Ovary (tissue), 9 donors: ENCODE results near the gene KLHL42. TPM values are rescaled to one million over a fixed set of nuclear protein-coding genes. Genes with fewer than 3 reads are reported as not detected.

Experiments
- DNase-seq, 5 donors: peaks; one replicate each; pipeline ENCODE4 v3.0.0-alpha.2; 2019 to 2020
- H3K27ac ChIP-seq, 2 donors: fragments of 200-600 bp; one replicate each; pipeline versions ENCODE4 v1.5.1 to v1.8.0; 2019 to 2022
- H3K27me3 ChIP-seq: fragments of 200-600 bp; one replicate; pipeline ENCODE4 v1.8.0; 2022
- H3K36me3 ChIP-seq: fragments of 200-600 bp; sonication (generic); one replicate; pipeline ENCODE4 v1.5.1; 2019
- H3K4me1 ChIP-seq: one replicate; pipeline ENCODE4 v1.8.1; 2013; ENCODE audit warnings: mild to moderate bottlenecking, moderate library complexity; ENCODE audit not compliant: insufficient read depth
- H3K4me3 ChIP-seq: fragments of 200-600 bp; sonication (generic); one replicate; pipeline ENCODE4 v1.5.1; 2017
- H3K9me3 ChIP-seq, 2 donors: fragments of 200-600 bp in 1 of 2; sonication (generic) in 1 of 2; one replicate each; pipeline versions ENCODE4 v1.5.1 to v1.8.1; 2013 to 2019; ENCODE audit warnings: mild to moderate bottlenecking in 1 of 2, moderate library complexity in 1 of 2
- CTCF ChIP-seq, 3 donors: fragments of 450-650 bp in 2 of 3; fragments of 200-600 bp in 1 of 3; IDR thresholded peaks; one replicate each; pipeline versions ENCODE4 v1.5.1 to v1.8.0; 2016 to 2022; ENCODE audit warnings: antibody characterized with exemption in 3 of 3, mild to moderate bottlenecking in 1 of 3
- EP300 ChIP-seq: sonication (generic); formaldehyde crosslinking; IDR thresholded peaks from one replicate; pipeline ENCODE4 v1.6.1; 2017; ENCODE audit warnings: antibody characterized with exemption
- POLR2A ChIP-seq: fragments of 450-650 bp; IDR thresholded peaks from one replicate; pipeline ENCODE4 v1.6.1; 2017; ENCODE audit warnings: antibody characterized with exemption, mild to moderate bottlenecking, moderate library complexity
- WGBS, 3 donors: extraction: QIAGEN DNeasy Blood & Tissue Kit in 1 of 3; methylation state at CpG; one replicate each; pipeline versions ENCODE4 v1.1.5 to v1.1.7; 2013 to 2017; 5-methylcytosine and 5-hydroxymethylcytosine counted together
- intact Hi-C, 4 donors: fragments of 100-400 bp; cut with DNase I; formaldehyde crosslinking; loops; one replicate each; pipeline versions ENCODE4 v1.11.0 to v1.15.1; 2022 to 2023
- polyA plus RNA-seq, 2 donors: library from polyadenylated mRNA; stranded (reverse); fragments of 200-250 nt in 1 of 2; fragments of 350-450 nt in 1 of 2; fragmentation: Illumina TruSeq in 1 of 2; extraction: RNeasy Lipid Tissue Mini Kit (QIAGEN cat#74804) in 1 of 2; gene quantifications; one replicate each; pipeline ENCODE4 v1.2.3, GENCODE V29; 2013 to 2014
- total RNA-seq, 7 donors: library from RNA; depleted of rRNA in 2 of 7; stranded (reverse); fragments of >200 nt in 2 of 7; fragmentation: NEBNext Ultra II Directional in 3 of 7; extraction: Animal tissue kit (Norgen Biotek cat#: 25700) in 3 of 7; gene quantifications; one replicate each; pipeline versions ENCODE4 v1.1.0 to v1.2.4, GENCODE V29; 2016 to 2023
- donor health status: DM: no; HTN: no; CAD: no; lungs with moderate emphysema.
- donor health status: DM: no; HTN: no; CAD: no.
- donor health status: Bipolar disorder and iron deficiency.
- donor health status: DM: yes; HTN: yes; CAD: no.
- donor health status: DM: no; HTN: no; CAD: no.
- donor health status: DM: yes; HTN: yes; CAD: no.

Gene KLHL42
- total and polyA plus RNA-seq, 9 donors, result 7.0 to 28.4 (median 18.8) TPM

GRCh38 chr12:27802936-27803335 is 22.9 kb downstream of the KLHL42 start:
- Histone ChIP-seq H3K27ac (no peak overlapping the region), H3K4me3 (no peak overlapping the region), H3K36me3 (no peaks in the 10 kb centered on the region), H3K9me3 (no peaks in the 10 kb centered on the region), H3K27me3 (no peaks in the 10 kb centered on the region), H3K4me1 (no peaks in the 10 kb centered on the region)
- no peak for TF ChIP-seq POLR2A
- no peak for TF ChIP-seq EP300
- TF ChIP-seq CTCF (IDR thresholded peaks at IDR 0.05), result no peak
- 81 to 92% (median 87%) methylated on average over 2 of the region's 2 CpGs for WGBS, 3 donors
- DNase-seq, result no peak
- intact Hi-C loops, result no loop called here

- H3K4me1 ChIP-seq, result no peaks in the 10 kb centered on the region
- no peak for DNase-seq
- intact Hi-C loops, result no loop called here
- H3K36me3 ChIP-seq, result no peaks in the 10 kb centered on the region
- 38 to 55% (median 38%) methylated on average over 1 of the region's 1 CpG for WGBS, 3 donors
- H3K27ac ChIP-seq, result no peak overlapping the region
- no peaks in the 10 kb centered on the region for H3K27me3 ChIP-seq
- no peaks in the 10 kb centered on the region for H3K9me3 ChIP-seq
- H3K4me3 ChIP-seq, result no peak overlapping the region
- no peak for TF ChIP-seq POLR2A
- TF ChIP-seq CTCF (IDR thresholded peaks at IDR 0.05), result no peak
- no peak for TF ChIP-seq EP300
Measured at GRCh38 chr12:27805238-27805637, 25.2 kb downstream of the KLHL42 start.

GRCh38 chr12:27806259-27806658 is 26.2 kb downstream of the KLHL42 start:
- Histone ChIP-seq H3K36me3 (no peaks in the 10 kb centered on the region), H3K27me3 (no peaks in the 10 kb centered on the region), H3K4me3 (no peak overlapping the region), H3K4me1 (no peaks in the 10 kb centered on the region), H3K9me3 (no peaks in the 10 kb centered on the region), H3K27ac (no peak overlapping the region)
- no peak for DNase-seq
- intact Hi-C loops, result no loop called here
- TF ChIP-seq CTCF (IDR thresholded peaks at IDR 0.05) (no peak), EP300 (no peak), POLR2A (no peak)
- WGBS, 3 donors, result 82 to 93% (median 86%) methylated on average over 4 of the region's 4 CpGs

- 61 to 73% (median 65%) methylated on average over 8 of the region's 8 CpGs for WGBS, 3 donors
- no peak overlapping the region for H3K27ac ChIP-seq
Measured at GRCh38 chr12:27807063-27807703, 27.1 kb downstream of the KLHL42 start.

More at GRCh38 chr12:27807063-27807703, 27.1 kb downstream of the KLHL42 start:
- intact Hi-C loops, result no loop called here
- DNase-seq, result no peak
- H3K36me3 ChIP-seq, result no peaks in the 10 kb centered on the region
- no peaks in the 10 kb centered on the region for H3K27me3 ChIP-seq
- TF ChIP-seq EP300 (no peak), CTCF (IDR thresholded peaks at IDR 0.05) (no peak), POLR2A (no peak)
- no peaks in the 10 kb centered on the region for H3K4me1 ChIP-seq
- no peak overlapping the region for H3K4me3 ChIP-seq
- no peaks in the 10 kb centered on the region for H3K9me3 ChIP-seq
